Mucosa of descending colon (tissue), 3 donors: Measurements from ENCODE around the gene SLC37A2. TPM values are rescaled to one million over a fixed set of nuclear protein-coding genes. Genes with fewer than 3 reads are reported as not detected.

ENCODE experiments used
- ATAC-seq: fragments of 200-7000 bp; cut with Tn5 transposase; one replicate; pipeline ENCODE4 v1.9.1; 2020; ENCODE audit warnings: mild to moderate bottlenecking, moderate library complexity
- DNase-seq, 3 donors: peaks; one replicate each; pipeline ENCODE4 v3.0.0-alpha.2; 2020
- H3K36me3 ChIP-seq: fragments of 200-600 bp; one replicate; pipeline ENCODE4 v1.8.0; 2021; ENCODE audit warnings: low read depth, mild to moderate bottlenecking
- H3K4me1 ChIP-seq: fragments of 200-600 bp; one replicate; pipeline ENCODE4 v1.8.0; 2021; ENCODE audit warnings: low read depth, mild to moderate bottlenecking
- H3K4me3 ChIP-seq: fragments of 200-600 bp; one replicate; pipeline ENCODE4 v1.8.0; 2021; ENCODE audit warnings: mild to moderate bottlenecking
- H3K9me3 ChIP-seq: fragments of 200-600 bp; one replicate; pipeline ENCODE4 v1.8.0; 2021; ENCODE audit warnings: mild to moderate bottlenecking
- CTCF ChIP-seq: fragments of 200-600 bp; IDR thresholded peaks from one replicate; pipeline ENCODE4 v1.8.0; 2022; ENCODE audit warnings: antibody characterized with exemption, mild to moderate bottlenecking
- intact Hi-C, 2 donors: fragments of 100-400 bp; cut with DNase I in 1 of 2; cut with micrococcal nuclease in 1 of 2; formaldehyde crosslinking; loops; one replicate each; pipeline versions ENCODE4 v1.11.0 to v1.11.1; 2022; cut with DNase I, micrococcal nuclease
- total RNA-seq, 3 donors: library from RNA; stranded (reverse); fragmentation: NEBNext Ultra II Directional in 2 of 3; extraction: Animal tissue kit (Norgen Biotek cat#: 25700) in 2 of 3; gene quantifications; one replicate each; pipeline versions ENCODE4 v1.2.1 to v1.2.4, GENCODE V29; 2021 to 2023
- donor health status: DM: no; HTN: no; CAD: no; lungs with moderate emphysema.
- donor health status: DM: no; HTN: no; CAD: no.
- donor health status: DM: no; HTN: yes; CAD: no.

Gene SLC37A2
- total RNA-seq, 3 donors from 2014 or later: 4.3 to 10.5 (median 6.2) TPM

GRCh38 chr11:125139778-125140177, 76.7 kb downstream of the SLC37A2 start:
- Histone ChIP-seq H3K36me3 (no peaks in the 10 kb centered on the region), H3K9me3 (no peaks in the 10 kb centered on the region), H3K4me3 (no peak overlapping the region), H3K4me1 (no peaks in the 10 kb centered on the region)
- DNase-seq (no peak), ATAC-seq (no peak)
- intact Hi-C loops: loop anchor here (5.0 to 10.0 kb wide), 2 partner anchors 175 to 177 kb away; no protein-coding TSS in a partner anchor
- TF ChIP-seq CTCF: no peak

Other genes starting within 250 kb of the SLC37A2 start
- gene ROBO3, start 197.9 kb upstream of the SLC37A2 start, total RNA-seq: 10 to 100 TPM in 1 of 3 donors, 1 to 10 TPM in 2; 4.0 to 10.3 (median 8.5) TPM
- gene ROBO4, start 165.4 kb upstream of the SLC37A2 start, total RNA-seq: 1 to 10 TPM; 4.8 to 8.4 (median 7.9) TPM
- gene HEPN1, start 144.1 kb upstream of the SLC37A2 start, total RNA-seq: not detected
- under 1 TPM in 1 of 3 donors, not detected in 2; 0.57 TPM for gene HEPACAM, start 127.3 kb upstream of the SLC37A2 start, total RNA-seq
- gene CCDC15, start 109.1 kb upstream of the SLC37A2 start, total RNA-seq: 1 to 10 TPM in 2 of 3 donors, under 1 TPM in 1; 0.73 to 1.8 (median 1.6) TPM
- gene TMEM218, start 48.3 kb downstream of the SLC37A2 start, total RNA-seq: 10 to 100 TPM; 12.5 to 16.9 (median 16.1) TPM
- gene PKNOX2, start 101.4 kb downstream of the SLC37A2 start, total RNA-seq: 1 to 10 TPM; 1.5 to 4.0 (median 1.9) TPM